ENCODE measurements around the gene PCBP2.
"Not testable (repeated sequence)": the region's sequence is repeated elsewhere in the genome, so short reads cannot be mapped to it uniquely, and the experiment has no call there.

The PCBP2 gene

GRCh38 chr12:53474077-53474476 is 22.2 kb downstream of the PCBP2 start:
- no peak for DNase-seq

GRCh38 chr12:53474819-53475218 is 22.9 kb downstream of the PCBP2 start:
- no peak for DNase-seq

- DNase-seq, result no peak
Measured at GRCh38 chr12:53476769-53477209, 24.9 kb downstream of the PCBP2 start.

- DNase-seq, result no peak
Measured at GRCh38 chr12:53478865-53479264, 27.0 kb downstream of the PCBP2 start.

GRCh38 chr12:53479331-53479730 is 27.4 kb downstream of the PCBP2 start:
- no peak for DNase-seq

GRCh38 chr12:53480491-53481442 is 28.9 kb downstream of the PCBP2 start:
- no peak for DNase-seq

GRCh38 chr12:53481458-53481857 is 29.6 kb downstream of the PCBP2 start:
- DNase-seq, result not testable (repeated sequence)

- DNase-seq, result no peak
Measured at GRCh38 chr12:53481939-53482586, 30.2 kb downstream of the PCBP2 start.

GRCh38 chr12:53482626-53483168 is 30.8 kb downstream of the PCBP2 start:
- DNase-seq, result no peak

GRCh38 chr12:53483225-53483978 is 31.5 kb downstream of the PCBP2 start:
- DNase-seq, result no peak

GRCh38 chr12:53483979-53484377 is 32.1 kb downstream of the PCBP2 start:
- DNase-seq, result no peak

- no peak for DNase-seq
Measured at GRCh38 chr12:53484686-53485575, 33.0 kb downstream of the PCBP2 start.

- no peak for DNase-seq
Measured at GRCh38 chr12:53485955-53486735, 34.2 kb downstream of the PCBP2 start.

GRCh38 chr12:53486736-53487487 is 35.0 kb downstream of the PCBP2 start:
- no peak for DNase-seq

- DNase-seq, result no peak
Measured at GRCh38 chr12:53489242-53489864, 37.5 kb downstream of the PCBP2 start.

GRCh38 chr12:53492188-53492587 is 40.3 kb downstream of the PCBP2 start:
- no peak for DNase-seq

- peak; percentile 91 to 95 for DNase-seq
Measured at GRCh38 chr12:53492830-53493609, 41.1 kb downstream of the PCBP2 start.

GRCh38 chr12:53493610-53494391 is 41.9 kb downstream of the PCBP2 start:
- DNase-seq, result no peak

Data from NCI-H2081 (cell line).